ENCODE data around the gene PPIL1. TPM values are rescaled to one million over a fixed set of nuclear protein-coding genes. Genes with fewer than 3 reads are reported as not detected.

PPIL1 gene
- total RNA-seq, 4 donors from 2014 or later, result 2.2 to 9.3 (median 7.3) TPM

DNA sequence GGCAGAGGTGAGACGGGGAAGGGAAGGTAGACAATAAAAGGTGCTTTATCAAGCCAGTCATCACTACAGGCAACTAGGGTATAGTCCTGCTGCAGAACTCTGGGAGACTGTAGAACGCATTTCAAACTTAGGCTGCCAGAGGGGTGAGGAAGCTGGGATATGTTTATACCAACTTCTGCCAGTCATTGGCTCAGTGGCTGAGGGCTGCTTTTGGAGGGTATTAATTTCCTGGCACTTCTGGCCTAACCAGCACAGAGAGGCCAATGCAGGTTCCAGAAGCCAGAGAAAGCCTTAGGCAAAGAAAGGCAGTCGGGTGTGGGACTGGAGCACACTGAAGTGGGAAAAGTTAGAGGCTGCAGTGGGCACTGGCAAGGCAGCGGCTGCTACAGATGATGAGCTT is 31.4 kb downstream of the PPIL1 start:
- H3K4me3 ChIP-seq (ENCODE audit: low read depth, poor library complexity, severe bottlenecking), result no peak overlapping the region
- no peak for DNase-seq (ENCODE audit: low spot score in 2 of 2)
- intact Hi-C loops (cut with DNase I; ENCODE audit: low total_unique reads), result no loop called here
- WGBS, 2 donors, result 81 to 83% methylated on average over 4 of the region's 4 CpGs
- no peak for TF ChIP-seq POLR2A (IDR thresholded peaks at IDR 0.05)
- TF ChIP-seq, protein P1, sequence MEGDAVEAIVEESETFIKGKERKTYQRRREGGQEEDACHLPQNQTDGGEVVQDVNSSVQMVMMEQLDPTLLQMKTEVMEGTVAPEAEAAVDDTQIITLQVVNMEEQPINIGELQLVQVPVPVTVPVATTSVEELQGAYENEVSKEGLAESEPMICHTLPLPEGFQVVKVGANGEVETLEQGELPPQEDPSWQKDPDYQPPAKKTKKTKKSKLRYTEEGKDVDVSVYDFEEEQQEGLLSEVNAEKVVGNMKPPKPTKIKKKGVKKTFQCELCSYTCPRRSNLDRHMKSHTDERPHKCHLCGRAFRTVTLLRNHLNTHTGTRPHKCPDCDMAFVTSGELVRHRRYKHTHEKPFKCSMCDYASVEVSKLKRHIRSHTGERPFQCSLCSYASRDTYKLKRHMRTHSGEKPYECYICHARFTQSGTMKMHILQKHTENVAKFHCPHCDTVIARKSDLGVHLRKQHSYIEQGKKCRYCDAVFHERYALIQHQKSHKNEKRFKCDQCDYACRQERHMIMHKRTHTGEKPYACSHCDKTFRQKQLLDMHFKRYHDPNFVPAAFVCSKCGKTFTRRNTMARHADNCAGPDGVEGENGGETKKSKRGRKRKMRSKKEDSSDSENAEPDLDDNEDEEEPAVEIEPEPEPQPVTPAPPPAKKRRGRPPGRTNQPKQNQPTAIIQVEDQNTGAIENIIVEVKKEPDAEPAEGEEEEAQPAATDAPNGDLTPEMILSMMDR (IDR thresholded peaks at IDR 0.05), result no peak

DNA sequence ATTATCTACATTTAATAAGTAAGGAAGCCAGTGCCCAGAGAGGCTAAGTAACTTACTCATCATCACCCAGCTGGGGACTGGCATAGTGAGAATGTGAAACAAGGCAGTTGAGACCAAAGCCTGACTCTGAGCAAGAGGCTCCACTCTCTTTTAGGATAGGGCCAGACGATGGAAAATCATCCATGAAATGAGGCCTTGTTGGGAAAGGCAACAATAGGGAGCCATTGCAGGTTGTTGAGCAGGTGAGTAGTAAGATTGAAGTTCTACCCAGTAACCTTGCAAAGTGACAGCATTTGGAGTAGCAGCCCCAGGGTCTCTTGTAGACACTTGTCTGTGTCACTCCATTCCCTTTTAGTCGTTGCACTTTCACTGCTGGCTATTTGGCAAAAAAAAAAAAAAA is 32.8 kb downstream of the PPIL1 start:
- no peak for DNase-seq (ENCODE audit: low spot score in 2 of 2)
- WGBS, 2 donors, result 90 to 93% methylated on average over 2 of the region's 2 CpGs
- no peak overlapping the region for H3K4me3 ChIP-seq (ENCODE audit: low read depth, poor library complexity, severe bottlenecking)
- no peak for TF ChIP-seq POLR2A (IDR thresholded peaks at IDR 0.05)
- TF ChIP-seq, protein P1 (IDR thresholded peaks at IDR 0.05), result no peak
- intact Hi-C loops (cut with DNase I; ENCODE audit: low total_unique reads), result no loop called here

DNA sequence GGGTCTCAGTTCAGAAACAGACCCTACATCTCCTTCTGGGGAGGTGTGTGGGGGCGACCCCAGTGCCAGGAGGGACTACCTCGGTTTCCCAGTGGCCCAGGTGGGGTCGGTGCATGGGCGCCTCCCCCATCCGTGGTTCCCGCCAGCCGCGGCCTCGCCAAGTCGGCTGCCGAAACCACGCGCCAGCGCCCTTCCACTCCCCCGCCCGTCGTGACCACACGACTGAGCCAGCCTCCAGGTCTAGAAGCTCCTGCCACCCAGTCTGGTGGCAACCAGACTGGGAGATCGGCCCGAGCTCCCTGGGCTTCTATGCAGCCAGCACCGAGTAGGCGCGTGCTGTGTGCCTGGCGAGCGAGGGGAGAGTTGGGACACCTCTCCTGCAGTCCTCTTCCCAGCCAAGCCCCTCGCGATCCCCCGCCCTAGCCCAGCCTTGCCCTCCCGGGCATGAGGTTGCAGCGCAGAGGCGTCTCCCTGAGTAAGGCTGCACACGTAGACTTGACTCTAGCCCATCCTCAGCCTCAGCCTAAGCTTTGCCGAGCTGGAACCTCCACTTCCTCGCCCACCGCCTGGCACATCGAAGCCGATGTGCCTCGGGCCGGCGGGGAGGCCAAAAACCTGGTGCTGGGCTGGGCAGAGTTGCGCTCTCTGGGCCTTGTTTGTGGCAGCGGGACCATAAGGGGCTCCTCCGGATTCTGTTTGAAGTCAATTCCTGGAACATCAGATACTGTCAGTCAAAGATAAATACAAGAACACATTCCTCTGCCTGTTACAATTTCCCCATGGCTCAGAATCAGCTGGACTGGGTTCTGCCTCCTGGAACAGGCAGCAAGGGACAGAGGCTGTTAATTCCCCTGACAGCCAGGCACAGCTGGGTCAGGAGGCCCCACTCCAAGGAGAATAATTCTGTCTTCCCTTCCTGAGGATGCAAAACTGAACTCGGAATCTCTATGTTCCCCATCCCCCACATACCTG is 33.9 kb downstream of the PPIL1 start:
- no peak overlapping the region for H3K4me3 ChIP-seq (ENCODE audit: low read depth, poor library complexity, severe bottlenecking)
- DNase-seq (ENCODE audit: low spot score in 2 of 2), result no peak
- 14 to 21% methylated on average over 25 to 30 of the region's 44 CpGs for WGBS, 2 donors
- TF ChIP-seq, protein P1 (IDR thresholded peaks at IDR 0.05), result no peak
- TF ChIP-seq POLR2A (IDR thresholded peaks at IDR 0.05), result no peak
- intact Hi-C loops (cut with DNase I; ENCODE audit: low total_unique reads), result no loop called here

DNA sequence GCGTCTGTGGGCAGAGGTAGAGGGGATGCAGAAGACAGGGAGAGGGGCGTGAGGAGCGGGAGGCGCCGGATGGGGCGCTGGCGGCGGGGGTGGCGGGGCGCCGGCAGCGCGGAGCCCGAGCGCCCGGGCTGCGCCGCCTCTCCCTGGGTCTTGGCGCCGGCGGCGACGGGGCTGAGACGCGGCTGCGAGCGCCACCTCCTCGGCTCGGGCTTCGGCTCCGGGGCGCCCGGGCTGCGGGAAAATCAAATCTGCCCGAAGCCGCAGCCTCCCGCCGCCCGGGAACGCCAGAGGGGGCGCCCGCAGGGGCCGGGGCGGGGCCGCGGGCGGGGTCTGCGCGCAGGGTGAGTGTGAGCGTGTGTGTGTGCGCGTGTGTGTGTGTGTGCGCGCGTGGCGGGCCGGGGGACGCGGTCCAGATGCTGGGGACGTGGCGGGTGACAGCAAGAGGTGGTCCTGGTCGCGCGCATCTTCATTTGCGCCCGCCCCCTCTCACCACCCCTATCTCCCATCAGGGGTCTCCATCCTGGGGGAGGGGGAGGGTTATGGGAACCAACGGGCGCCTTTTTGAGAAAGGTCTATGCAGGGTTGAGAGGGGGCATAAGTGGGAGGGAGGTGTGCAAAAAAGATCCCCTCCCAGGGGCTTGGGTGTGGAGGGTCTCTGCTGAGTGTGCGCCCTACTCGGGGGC is 34.7 kb downstream of the PPIL1 start:
- TF ChIP-seq POLR2A (IDR thresholded peaks at IDR 0.05), result no peak
- TF ChIP-seq, protein P1 (IDR thresholded peaks at IDR 0.05), result no peak
- intact Hi-C loops (cut with DNase I; ENCODE audit: low total_unique reads), result no loop called here
- DNase-seq (ENCODE audit: low spot score in 2 of 2), result no peak
- 0 to 2% methylated on average over 37 to 58 of the region's 70 CpGs for WGBS, 2 donors
- peak overlapping the region; percentile 16 for H3K4me3 ChIP-seq (ENCODE audit: low read depth, poor library complexity, severe bottlenecking)

DNA sequence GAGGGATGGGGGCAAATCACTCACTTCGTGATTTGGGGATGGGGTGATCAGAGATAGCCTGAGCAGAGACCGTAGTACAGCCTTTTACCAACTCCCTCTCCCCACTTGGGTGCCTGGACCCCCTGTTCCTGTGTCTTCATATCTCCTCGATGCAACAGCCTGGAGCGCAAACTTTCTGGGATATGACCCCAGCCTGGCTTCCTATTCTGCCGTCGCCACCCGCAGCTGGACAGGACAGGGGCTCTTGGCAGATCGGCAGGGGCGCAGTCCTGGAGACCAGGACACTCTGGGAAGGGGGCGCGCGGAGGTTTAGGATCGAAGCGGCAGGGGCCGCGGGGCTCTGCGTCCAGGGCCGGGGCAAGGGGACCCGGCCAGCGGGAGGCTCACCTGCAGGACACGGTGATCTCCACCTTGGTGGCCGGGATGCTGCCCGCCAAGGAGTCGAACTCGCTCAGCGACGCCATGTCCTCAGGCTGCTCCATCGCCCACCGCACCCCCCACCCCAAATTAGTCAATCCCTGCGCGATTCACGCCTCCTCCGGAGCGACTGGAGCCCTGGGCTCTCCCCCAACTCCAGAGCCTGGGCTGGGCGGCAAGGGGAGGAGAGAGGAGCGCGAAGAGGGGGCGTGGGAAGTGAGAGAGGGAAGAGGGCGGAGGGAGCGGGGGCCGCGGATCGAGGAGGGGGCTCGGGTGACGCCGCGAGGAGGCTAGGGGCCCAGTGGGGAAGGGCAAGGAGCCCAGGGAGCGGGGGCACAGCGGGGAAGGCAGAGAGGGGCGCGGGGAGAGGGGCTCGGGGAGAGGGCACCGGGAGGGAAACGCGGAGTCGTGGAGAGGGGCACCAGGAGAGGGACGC is 35.5 kb downstream of the PPIL1 start, which contains the start of gene CPNE5:
TSS of gene CPNE5 (minus strand) at position 549 of the 853 bp plus-strand sequence. CDS start at position 482, 67 bp downstream.
- TF ChIP-seq POLR2A (IDR thresholded peaks at IDR 0.05), result no peak
- TF ChIP-seq, protein P1 (IDR thresholded peaks at IDR 0.05), result no peak
- H3K4me3 ChIP-seq (ENCODE audit: low read depth, poor library complexity, severe bottlenecking), result peak within 1 kb of the TSS; percentile 16
- intact Hi-C loops (cut with DNase I; ENCODE audit: low total_unique reads), result no loop called here
- WGBS, 2 donors, result 14 to 16% methylated on average over 46 to 56 of the region's 57 CpGs
- no peak for DNase-seq (ENCODE audit: low spot score in 2 of 2)

Data from lower leg skin (tissue), 4 donors.